Erythroblast (primary cell): ENCODE measurements around the gene CCNB2.

Experiments
- DNase-seq, 2 experiments: peaks; one replicate each; lab custom pipeline; 2025; lab: John Stamatoyannopoulos, UW
- GATA1 ChIP-seq: IDR thresholded peaks from 2 replicates; pipeline ENCODE4 v1.6.1; 2011; ENCODE audit warnings: low read depth, mild to moderate bottlenecking, control low read depth, low read length, moderate library complexity
- POLR2A ChIP-seq: IDR thresholded peaks from 2 replicates; pipeline ENCODE4 v1.6.1; 2011; ENCODE audit warnings: mild to moderate bottlenecking, low read length

Gene CCNB2

DNA sequence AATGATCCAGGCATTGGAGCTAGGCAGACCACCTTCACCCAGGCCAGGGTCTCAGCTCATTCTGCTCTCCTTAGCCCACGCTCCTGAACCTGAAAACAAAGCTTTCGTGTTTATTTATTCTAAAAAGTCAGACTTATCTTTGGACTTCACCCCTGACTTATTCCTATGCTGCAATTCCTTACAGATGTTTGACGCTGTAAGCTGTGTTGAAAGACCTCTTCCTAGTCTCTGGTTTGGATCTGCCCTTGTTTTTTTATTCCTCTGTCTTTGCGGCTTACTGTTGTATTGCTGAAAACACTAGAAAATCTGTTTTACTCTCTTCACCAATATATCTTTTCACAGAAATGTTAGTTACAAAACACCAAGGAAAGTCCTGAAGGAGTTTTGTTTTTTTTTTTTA is 61.2 kb downstream of the CCNB2 start:
- no peak for TF ChIP-seq GATA1
- TF ChIP-seq POLR2A = no peak
- no peak for DNase-seq

DNA sequence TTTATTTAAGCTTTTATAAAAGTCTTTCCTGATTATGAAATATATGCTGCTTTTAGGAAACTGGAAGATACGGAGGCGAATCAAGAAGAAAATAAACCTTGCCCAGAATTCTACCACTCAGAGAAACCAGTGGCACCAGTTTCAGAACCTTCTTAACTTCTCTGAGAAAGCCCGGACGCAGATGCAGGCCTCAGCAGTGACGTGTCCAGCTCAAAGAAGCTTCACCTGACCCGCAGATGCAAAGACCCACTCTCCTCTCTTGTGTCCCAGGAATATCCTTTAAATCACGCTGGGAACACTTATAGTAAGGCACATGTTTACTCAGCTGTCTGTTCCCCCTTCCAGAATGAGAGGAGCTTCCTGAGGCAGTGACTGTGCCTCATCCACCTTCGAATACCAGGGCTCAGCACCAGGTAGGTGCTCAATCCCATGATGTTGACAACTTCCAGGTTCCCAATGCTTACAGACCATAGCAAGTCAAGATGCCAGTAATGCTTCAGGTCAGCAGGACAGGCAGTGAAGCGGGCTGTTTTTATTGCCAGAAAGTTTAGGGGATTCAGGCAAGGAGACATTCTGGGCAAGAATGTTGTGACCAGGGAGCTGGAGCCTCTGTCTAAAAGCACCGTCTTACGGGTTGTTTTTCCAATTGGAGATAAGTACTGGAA is 61.8 kb downstream of the CCNB2 start:
- no peak for TF ChIP-seq GATA1
- TF ChIP-seq POLR2A = no peak
- no peak for DNase-seq

DNA sequence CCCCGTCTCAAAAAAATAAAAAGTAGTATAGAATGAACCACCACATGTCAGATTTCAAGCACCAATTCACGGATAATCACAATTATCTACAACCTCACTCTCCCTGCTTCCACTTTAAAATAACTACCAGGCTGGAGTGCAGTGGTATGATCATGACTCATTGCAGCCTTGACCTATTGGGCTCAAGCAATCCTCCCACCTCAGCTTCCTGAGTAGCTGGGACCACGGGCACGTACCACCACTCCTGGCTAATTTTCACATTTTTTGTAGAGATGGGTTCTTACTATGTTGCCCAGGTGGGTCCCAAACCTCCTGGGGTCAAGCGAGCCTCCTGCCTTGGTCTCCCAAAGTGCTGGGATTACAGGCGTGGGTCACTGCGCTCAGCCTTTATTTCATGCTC is 63.6 kb downstream of the CCNB2 start:
- TF ChIP-seq POLR2A (no peak), GATA1 (no peak)
- no peak for DNase-seq

DNA sequence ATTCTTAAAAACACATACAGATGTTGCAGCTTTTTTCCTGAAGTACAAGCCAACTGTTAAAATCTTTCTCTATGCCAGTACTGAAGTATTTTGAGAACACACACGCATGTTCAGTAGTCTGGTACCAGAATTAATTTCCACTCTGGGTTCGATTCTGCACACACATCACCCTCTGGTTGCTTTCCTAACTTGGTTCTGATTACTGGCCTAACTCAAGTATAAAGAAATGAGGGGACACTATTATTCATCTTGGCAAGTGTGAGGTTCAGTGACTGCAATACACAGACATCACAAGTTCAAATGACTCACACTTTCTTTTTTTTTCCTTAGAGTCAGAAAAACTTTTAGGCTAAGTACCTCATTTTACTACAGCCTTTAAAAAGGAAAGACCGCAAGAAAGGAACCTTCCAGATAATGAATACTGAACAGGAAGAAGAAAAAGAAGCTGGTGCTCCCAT is 64.3 kb downstream of the CCNB2 start:
- no peak for DNase-seq
- TF ChIP-seq GATA1 (no peak), POLR2A (no peak)

DNA sequence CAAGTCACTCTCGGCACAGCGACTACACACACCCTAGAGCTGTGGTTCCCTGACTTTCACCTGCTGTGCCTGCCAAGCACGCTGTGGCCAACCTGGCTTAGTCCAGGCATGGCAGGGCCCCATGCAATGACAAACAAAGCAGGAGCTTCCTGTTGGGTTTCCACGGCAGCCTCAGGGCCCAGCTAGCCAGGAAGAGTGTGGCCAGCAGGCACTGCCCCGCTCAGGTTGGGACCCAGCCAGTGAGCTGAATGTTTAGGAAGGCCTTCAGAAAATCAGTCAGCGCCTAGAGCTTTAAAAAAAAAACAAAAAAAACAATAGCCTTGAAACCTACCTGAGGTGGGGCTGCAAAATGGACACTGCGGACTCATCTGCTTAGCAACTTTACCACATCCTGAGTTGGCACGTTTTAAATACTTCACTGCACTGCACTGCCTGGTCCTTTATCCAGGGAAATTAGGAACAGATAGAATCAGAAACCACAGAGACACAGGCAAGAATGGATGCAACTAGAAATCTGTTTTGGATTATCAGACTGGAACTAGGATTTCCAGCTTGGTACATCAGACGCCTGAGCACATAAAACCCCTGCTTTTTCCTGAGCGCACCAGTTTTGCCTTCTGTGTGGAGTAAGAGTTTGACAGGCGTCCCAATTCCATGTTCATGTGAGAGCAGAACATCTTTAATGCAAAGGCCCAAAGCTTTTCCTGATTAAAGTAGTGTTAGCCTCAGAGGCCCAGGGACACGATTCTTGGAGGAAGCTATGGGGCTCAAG is 65.5 kb downstream of the CCNB2 start:
- DNase-seq = no peak

DNA sequence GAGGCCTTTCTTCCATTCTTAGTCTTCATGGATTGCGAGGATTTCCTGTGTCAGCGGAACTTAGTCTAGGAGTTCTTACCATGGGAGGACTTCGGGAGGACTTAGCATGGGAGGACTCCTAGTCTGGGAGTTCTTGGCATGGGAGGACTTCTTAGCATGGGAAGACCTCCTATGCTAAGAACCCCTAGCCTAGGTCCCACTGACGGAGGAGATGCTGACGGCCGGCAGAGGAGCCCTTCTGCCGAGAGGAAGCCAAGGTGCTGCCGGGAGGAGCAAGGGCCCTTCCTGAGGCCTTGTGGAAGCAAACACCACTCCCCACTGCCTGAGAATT is 66.1 kb downstream of the CCNB2 start:
- TF ChIP-seq POLR2A (no peak), GATA1 (no peak)
- no peak for DNase-seq

More for the DNA sequence above, 65.5 kb downstream of the CCNB2 start:
- no peak for TF ChIP-seq GATA1
- TF ChIP-seq POLR2A = no peak

DNA sequence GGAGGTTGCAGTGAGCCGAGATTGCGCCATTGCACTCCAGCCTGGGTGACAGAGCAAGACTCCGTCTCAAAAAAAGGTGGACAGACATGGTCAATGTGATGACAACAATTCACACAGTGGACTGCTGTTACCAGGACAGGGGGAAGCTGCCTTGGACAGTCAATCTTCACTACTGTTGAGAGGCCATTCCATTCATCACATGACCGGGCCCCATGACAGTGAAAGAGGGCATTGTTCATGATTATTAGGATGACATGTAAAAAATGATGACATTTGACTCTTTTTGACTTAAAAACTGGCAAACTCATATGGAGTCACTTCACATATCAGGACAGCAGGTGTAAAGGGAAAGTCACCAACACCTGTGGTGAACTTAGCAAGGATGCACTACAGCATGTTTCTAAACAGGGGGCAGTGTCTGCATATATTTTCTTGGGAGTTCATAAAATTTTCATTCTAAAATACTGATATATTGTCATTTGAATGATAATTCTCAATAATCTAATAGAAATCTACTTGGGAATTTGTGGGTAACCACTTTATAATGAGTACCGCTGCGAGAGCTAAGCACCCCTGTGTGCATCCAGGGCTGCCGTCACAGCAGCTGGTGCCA is 67.4 kb downstream of the CCNB2 start:
- no peak for TF ChIP-seq GATA1
- no peak for TF ChIP-seq POLR2A

DNA sequence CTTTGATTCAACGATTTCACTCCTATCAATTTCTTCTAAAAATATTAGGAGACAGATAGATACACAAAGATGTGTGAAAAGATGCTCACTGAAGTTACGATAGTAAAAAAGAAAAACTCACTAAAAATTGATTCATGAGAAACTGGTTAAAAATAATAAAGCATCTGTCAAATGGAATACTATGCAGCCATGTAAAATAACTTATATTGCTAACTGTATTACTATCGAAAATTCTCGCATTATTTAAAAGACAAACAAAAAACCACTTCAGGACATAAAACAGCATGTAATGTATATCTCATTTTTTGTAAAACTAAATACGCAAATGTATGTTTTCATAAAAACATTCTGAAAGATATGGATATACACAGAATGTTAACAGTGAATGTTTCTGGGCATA is 68.2 kb downstream of the CCNB2 start:
- TF ChIP-seq POLR2A = no peak
- no peak for TF ChIP-seq GATA1
- DNase-seq = no peak

More for the DNA sequence above, 67.4 kb downstream of the CCNB2 start:
- no peak for DNase-seq

DNA sequence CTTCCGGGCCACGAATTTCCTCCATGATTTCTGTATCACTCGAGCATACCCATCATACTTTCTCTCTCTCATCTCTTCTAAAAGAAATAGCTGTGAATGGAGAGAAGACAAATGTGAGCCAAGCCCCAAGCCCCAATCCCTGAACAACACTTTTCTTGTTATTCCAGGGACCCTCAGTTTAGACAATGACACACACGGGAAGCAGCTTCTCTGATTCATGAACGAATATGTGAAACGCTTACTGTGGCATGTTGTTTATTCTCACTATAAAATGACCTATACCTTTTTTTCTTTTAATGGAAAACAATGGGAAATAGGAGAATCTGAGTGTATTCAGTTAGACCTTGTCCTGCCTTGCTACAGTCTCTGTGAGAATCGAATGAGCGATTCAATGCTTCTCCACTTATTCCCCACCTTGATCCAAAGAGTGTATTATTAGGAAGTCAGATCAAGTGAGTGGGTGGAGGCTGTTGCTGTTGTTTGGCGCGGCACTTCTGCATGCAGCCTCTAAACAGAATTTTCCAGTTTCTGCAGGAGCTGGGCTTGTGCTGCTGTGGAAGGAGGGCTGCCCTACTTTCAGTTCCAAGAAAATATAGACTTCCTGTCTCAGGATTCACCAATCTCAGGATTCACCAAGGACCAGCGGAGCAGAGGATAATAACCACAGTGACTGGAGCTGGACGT is 69.3 kb downstream of the CCNB2 start:
- no peak for TF ChIP-seq POLR2A
- no peak for TF ChIP-seq GATA1
- no peak for DNase-seq
